Progenitor cell of endocrine pancreas (in vitro differentiated cells): ENCODE results near the gene TRPV4. TPM values are rescaled to one million over a fixed set of nuclear protein-coding genes. Genes with fewer than 3 reads are reported as not detected.

Source experiments
- DNase-seq: peaks from one replicate; pipeline ENCODE4 v3.0.0; 2021; ENCODE audit warnings: low spot score; ENCODE audit not compliant: unreplicated experiment
- H3K27ac Mint-ChIP-seq: 2 replicates; pipeline ENCODE4 v1.8.0; 2021; ENCODE audit warnings: mild to moderate bottlenecking, moderate library complexity, mixed read lengths
- H3K27me3 Mint-ChIP-seq: 2 replicates; pipeline ENCODE4 v1.8.0; 2021; ENCODE audit warnings: mixed read lengths
- H3K36me3 Mint-ChIP-seq: 2 replicates; pipeline ENCODE4 v1.8.0; 2022; ENCODE audit warnings: mixed read lengths; ENCODE audit not compliant: insufficient read depth
- H3K4me1 Mint-ChIP-seq: 2 replicates; pipeline ENCODE4 v1.8.0; 2021; ENCODE audit warnings: low read depth, mixed read lengths
- H3K4me3 Mint-ChIP-seq: 2 replicates; pipeline ENCODE4 v1.8.0; 2021; ENCODE audit warnings: low read depth, mild to moderate bottlenecking, moderate library complexity, mixed read lengths
- H3K9me3 Mint-ChIP-seq: 2 replicates; pipeline ENCODE4 v1.8.0; 2021; ENCODE audit warnings: low read depth, mixed read lengths
- total RNA-seq: library from RNA; stranded (reverse); gene quantifications from 2 replicates; pipeline ENCODE4 v1.2.1, GENCODE V29; 2021
- TF ChIP-seq, protein P1 (sequence below): fragments of 200-600 bp; sonication (generic); IDR thresholded peaks from one replicate; pipeline ENCODE4 v1.5.0; 2021; ENCODE audit warnings: antibody characterized with exemption, mild to moderate bottlenecking; ENCODE audit not compliant: unreplicated experiment

The TRPV4 gene
- total RNA-seq, 1 donor from 2014 or later: 5.2 TPM

DNA sequence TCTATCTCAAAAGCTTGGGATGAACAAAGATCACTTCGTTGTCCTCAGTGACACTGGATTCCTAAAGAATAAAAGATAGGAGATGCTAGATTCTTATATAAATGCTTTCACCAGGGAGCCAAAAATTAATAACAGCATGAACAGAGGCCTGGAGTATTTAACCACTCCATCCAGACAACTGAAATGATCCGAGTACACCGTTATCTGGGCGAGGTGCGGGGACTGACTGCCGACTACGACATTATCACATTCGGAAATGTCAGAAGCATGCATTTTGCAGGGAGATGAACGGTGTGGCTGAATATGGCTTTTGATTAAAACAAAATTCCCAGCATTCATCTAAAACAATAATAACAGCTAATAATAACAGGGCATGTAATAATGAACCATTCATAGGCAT lies 56.6 kb downstream of the TRPV4 start:
- no peaks in the 10 kb centered on the region for H3K9me3 Mint-ChIP-seq
- TF ChIP-seq, protein P1, sequence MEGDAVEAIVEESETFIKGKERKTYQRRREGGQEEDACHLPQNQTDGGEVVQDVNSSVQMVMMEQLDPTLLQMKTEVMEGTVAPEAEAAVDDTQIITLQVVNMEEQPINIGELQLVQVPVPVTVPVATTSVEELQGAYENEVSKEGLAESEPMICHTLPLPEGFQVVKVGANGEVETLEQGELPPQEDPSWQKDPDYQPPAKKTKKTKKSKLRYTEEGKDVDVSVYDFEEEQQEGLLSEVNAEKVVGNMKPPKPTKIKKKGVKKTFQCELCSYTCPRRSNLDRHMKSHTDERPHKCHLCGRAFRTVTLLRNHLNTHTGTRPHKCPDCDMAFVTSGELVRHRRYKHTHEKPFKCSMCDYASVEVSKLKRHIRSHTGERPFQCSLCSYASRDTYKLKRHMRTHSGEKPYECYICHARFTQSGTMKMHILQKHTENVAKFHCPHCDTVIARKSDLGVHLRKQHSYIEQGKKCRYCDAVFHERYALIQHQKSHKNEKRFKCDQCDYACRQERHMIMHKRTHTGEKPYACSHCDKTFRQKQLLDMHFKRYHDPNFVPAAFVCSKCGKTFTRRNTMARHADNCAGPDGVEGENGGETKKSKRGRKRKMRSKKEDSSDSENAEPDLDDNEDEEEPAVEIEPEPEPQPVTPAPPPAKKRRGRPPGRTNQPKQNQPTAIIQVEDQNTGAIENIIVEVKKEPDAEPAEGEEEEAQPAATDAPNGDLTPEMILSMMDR: no peak
- no peak for DNase-seq
- no peaks in the 10 kb centered on the region for H3K4me1 Mint-ChIP-seq
- H3K36me3 Mint-ChIP-seq: no peaks in the 10 kb centered on the region
- no peak overlapping the region for H3K27ac Mint-ChIP-seq
- H3K4me3 Mint-ChIP-seq: no peak overlapping the region
- peaks cover 7% of the 10 kb centered on the region for H3K27me3 Mint-ChIP-seq

DNA sequence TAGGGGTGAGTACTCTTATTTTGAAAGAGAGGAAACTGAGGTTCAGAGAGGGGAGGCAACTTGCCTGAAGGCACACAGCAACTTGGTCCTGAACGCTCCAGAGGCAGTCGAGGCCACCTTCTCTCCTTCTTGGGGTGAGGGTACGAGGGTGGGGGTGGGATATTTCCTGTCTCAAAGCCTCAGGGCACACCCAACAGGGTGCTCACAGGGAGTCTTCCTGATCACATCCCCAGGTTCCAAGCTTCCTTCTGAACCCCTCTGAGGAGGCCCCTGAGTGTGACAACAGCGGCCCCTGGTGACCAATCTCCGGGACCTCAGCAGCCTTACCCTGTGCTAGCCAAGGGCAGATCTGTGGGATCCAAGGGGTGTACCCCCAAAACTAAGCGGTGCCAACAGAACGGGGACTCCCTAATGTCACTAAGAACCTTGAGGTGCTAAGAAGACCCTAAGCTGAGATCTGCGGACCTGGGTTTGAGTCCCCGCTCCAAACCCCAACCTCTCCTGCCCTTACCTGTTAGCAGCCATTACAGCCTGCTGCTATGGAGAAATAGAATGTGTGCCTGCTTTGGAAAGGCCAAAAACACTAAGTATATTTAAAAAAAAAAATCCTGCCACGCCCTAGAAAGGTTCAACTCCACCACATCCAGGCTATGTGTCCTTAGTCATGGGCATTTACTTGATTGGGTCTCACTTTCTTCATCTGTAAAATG lies 57.9 kb downstream of the TRPV4 start:
- Mint-ChIP-seq H3K27ac (no peak overlapping the region), H3K4me3 (no peak overlapping the region), H3K36me3 (no peaks in the 10 kb centered on the region), H3K27me3 (peaks cover 7% of the 10 kb centered on the region), H3K4me1 (no peaks in the 10 kb centered on the region), H3K9me3 (no peaks in the 10 kb centered on the region)
- TF ChIP-seq, protein P1: peak; percentile 91
- DNase-seq: peak; percentile 75

DNA sequence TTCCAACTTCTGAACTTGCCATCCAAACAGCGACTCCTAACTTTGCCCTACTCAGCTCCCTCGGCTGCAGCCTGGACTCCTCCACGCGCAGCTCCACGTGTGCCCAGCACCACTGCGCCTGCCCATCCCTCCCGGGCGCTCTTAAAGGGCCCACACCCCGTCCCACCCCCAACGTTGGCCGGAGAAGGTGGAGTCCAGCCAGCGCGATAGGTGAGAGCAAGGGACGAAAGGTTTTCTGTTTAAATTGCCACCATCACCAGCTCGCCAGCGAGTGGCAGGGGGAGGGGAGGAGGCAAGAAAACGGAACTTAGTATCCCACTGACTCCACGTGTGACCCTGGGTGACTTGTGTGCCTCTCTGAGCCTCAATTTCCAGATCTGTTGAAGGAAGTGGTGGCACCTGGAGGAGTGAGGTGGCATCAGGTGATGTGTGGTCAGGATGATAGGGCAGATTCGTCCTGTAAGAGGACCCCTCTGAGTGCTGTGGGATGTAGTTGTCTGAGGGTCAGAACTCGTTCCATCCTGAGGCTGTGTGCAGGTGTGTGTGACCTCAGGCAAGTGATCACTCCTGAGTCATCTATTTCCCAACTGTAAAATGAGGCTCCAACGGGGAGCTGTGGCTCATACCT lies 59.7 kb downstream of the TRPV4 start:
- peaks cover 7% of the 10 kb centered on the region for H3K27me3 Mint-ChIP-seq
- H3K4me1 Mint-ChIP-seq: no peaks in the 10 kb centered on the region
- H3K9me3 Mint-ChIP-seq: no peaks in the 10 kb centered on the region
- H3K4me3 Mint-ChIP-seq: no peak overlapping the region
- H3K36me3 Mint-ChIP-seq: no peaks in the 10 kb centered on the region
- H3K27ac Mint-ChIP-seq: no peak overlapping the region
- TF ChIP-seq, protein P1: no peak
- DNase-seq: no peak

DNA sequence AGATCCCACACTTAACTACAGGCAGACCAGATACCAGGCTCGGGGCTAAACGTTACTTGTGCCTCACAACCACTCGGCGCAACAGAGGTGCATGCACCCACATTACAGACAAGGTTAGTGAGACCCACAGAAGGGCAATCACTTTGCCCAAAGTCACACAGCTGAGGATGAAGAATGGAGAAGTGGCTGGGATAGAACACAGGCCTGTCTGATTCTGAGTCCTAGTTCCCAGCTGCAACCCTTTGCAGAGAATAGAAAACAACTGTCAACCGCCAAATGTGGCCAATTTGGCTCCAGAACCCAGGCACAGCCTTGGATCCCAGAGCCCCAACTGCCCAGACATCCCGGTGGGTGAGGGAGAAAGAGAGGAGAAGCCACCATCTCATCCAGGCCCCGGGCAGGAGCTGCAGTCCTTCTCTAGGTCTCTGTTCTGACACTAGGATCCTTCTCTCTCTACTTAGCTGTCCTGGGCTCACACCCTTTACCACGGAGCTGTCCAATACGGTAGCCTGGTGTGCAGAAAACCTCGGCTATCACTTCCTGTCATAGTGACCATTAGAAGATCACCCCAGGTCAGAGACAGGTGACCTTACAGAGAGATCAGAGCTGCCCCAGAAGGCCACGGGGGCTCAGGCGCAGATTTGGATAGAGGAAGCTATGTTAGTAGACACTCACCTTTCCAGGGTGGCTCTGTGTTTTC lies 60.4 kb downstream of the TRPV4 start:
- Mint-ChIP-seq H3K4me3 (no peak overlapping the region), H3K27ac (peak overlapping the region; percentile 45), H3K27me3 (peaks cover 7% of the 10 kb centered on the region), H3K4me1 (no peaks in the 10 kb centered on the region), H3K36me3 (no peaks in the 10 kb centered on the region), H3K9me3 (no peaks in the 10 kb centered on the region)
- DNase-seq: no peak
- TF ChIP-seq, protein P1: no peak

DNA sequence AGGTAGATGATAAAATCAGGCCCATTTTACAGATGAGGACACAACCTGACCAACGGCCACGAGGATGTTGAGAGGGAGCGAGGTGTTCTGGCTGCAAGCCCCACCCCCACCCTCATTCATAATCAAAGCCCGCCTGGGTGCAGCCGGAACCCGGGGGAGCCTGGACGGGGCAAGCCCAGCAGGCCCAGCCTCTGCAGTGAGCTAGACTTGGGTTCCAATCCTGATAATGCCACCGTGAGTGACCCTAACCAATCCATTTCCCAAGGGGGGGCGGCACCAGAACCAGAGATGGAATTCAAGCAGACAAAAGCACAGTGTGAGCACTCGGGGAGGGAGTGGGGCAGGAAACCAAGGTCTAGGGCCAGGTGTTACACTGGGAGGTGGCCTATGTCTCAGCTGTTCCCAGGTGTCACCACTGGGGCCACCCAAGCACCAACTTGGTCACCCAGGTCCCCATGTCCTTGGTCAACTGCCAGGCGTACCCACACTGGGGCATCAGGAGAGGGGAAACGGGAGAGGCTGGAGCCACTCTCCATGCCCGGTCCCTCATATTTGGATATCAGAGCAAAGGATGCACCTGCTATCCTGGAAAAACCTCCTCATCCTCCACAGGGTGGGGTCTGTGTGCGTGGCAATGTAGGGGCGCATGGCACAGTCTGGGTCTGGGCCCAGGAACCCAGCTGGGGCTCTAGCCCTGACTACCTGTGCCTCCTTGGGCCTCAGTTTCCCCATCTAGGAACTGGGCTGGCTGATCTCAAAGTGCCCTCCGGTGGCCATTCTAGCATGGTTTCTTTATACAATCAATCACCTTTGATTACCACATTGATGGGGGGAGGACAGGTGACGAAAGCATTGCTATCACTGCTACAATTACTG lies 61.2 kb downstream of the TRPV4 start:
- no peak for DNase-seq
- Mint-ChIP-seq H3K9me3 (no peaks in the 10 kb centered on the region), H3K27ac (peak overlapping the region; percentile 45)

More for the DNA sequence above, 61.2 kb downstream of the TRPV4 start:
- Mint-ChIP-seq H3K27me3 (peaks cover 7% of the 10 kb centered on the region), H3K4me3 (no peak overlapping the region), H3K36me3 (no peaks in the 10 kb centered on the region), H3K4me1 (no peaks in the 10 kb centered on the region)
- TF ChIP-seq, protein P1: no peak
